Activated CD4-positive, CD25-positive, alpha-beta regulatory T cell (primary cell): ENCODE data around the gene ATF7IP.
"Not testable (repeated sequence)": the region's sequence is repeated elsewhere in the genome, so short reads cannot be mapped to it uniquely, and the experiment has no call there.

Experiments used
- DNase-seq, 4 experiments: peaks; one replicate each; lab custom pipeline; 2025; lab: John Stamatoyannopoulos, UW

ATF7IP gene

DNA sequence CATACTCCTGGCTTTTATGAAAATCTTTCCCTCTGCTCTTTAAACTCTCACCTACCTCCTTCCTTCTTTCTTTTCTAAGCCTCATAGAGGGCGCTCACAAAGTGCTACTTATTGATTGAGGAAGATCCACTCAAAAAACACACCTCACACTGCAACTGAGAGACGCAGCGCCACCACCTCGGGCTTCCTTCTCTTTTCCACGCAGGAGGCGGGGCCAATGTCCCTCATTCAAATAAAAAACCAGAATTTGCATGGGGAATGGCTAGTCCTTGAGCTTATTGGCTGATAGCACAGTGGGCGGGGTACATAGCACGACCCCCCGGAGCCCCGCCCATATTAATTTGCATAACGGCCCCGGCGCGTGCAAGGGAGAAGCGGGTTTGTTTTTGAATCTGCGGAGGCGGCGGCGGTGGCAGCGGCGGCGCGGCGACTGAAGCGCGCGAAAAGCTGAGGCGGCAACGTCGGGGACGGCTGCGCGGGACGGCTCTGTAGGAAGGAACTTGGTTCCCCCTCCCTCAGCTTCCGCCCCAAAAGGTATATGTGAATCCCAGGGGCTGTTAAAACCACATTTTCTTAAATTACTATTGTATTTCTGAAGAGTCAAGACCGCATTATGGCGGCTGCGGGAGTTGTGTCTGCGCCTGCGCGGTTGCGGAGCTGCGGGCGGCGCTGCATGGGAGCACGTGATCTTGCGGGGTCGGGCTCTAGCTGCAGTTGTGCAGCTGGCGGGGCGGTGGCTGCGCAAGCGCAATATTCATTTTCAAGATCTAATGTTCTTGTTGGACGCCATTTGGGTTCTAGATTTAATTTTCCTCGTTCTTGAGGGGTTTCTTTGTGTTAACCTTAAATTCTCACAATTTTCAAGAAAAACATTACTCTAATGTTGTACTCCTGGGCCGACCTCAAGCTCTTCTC is at the start of gene ATF7IP:
TSS of gene ATF7IP (plus strand) at position 389 of the 915 bp plus-strand sequence. CDS start 58,234 bp downstream, outside the sequence.
- DNase-seq, result peak; percentile 82 to 91 (median 90)

- DNase-seq, result no peak
Measured at GRCh38 chr12:14317362-14318146, 47.9 kb upstream of the ATF7IP start.

- not testable (repeated sequence) for DNase-seq
Measured at GRCh38 chr12:14319704-14320427, 45.6 kb upstream of the ATF7IP start.

- DNase-seq, result no peak
Measured at GRCh38 chr12:14322403-14322802, 43.1 kb upstream of the ATF7IP start.

GRCh38 chr12:14325716-14326343 is 39.7 kb upstream of the ATF7IP start:
- no peak for DNase-seq

DNA sequence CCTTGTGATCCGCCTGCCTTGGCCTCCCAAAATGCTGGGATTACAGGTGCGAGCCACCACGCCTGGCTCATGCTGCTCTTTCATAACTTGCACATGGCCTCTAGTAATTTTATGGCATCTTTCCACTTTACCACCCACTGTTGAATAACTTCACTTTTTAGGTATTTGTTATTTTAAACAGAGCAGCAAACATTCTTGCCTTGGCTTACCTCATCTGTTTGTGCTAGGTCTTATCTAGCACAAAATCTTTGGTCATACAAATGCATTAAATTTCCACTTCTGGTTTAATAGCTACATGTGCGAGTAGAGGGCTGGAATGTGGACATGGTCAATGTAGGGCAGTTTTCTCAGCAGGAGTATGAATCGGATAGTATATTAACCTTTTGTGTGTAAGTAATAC is 38.8 kb upstream of the ATF7IP start:
- DNase-seq, result no peak

GRCh38 chr12:14327711-14328110 is 37.8 kb upstream of the ATF7IP start:
- DNase-seq, result no peak

DNA sequence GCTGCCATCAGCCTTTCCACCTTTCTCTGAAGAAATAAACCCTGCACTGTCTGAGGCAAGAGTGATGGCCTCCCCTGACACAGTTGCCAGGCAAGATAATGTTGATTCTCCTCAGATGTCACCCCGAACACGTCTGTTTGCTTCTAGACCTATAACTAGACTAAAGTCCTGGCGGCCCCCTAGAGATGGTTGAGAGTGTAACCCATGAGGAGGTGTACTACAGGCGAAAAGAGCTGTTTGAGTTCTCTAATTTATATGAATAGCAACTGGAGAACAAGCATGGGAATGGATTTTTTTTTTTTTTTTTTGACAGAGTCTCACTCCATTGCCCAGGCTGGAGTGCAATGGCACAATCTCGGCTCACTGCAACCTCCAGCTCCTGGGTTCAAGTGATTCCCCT is 33.0 kb upstream of the ATF7IP start:
- DNase-seq, result no peak

DNA sequence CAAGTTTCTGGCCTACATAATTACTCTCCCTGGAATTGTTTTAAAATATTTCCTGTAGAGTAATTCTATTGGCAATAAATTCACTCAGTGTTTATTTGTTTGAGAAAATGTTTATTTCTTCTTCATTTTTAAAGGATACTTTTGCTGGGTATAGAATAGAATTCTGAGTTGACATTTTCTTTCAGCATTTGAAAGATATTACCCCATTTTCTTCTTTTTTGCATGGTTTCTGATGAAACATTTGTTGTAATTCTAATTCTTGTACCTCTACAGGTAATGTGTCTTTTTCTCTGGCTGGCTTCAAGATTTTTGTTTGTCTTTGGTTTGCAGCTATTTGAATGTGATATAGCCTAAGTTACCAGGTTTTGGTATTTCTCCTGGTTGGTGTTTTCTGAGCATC is 25.1 kb upstream of the ATF7IP start:
- DNase-seq, result no peak

GRCh38 chr12:14351524-14351923 is 14.0 kb upstream of the ATF7IP start:
- not testable (repeated sequence) for DNase-seq

DNA sequence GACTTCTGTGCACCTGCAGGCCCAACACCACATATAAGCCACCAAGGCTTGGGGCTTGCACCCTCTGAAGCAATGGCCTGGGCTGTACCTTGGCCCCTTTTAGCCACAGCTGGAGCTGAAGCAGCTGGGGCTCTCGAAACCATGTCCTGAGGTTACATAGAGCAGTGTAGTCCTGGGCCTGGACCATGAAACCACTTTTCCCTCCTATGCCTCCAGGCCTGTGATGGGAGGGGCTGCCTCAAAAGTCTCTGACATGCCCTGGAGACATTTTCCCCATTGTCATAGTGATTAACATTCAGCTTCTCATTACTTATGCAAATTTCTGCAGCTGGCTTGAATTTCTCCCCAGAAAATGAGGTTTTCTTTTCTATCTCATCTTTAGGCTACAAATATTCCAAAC is 13.4 kb upstream of the ATF7IP start:
- not testable (repeated sequence) for DNase-seq

GRCh38 chr12:14354665-14355064 is 10.8 kb upstream of the ATF7IP start:
- not testable (repeated sequence) for DNase-seq

- DNase-seq, result no peak
Measured at GRCh38 chr12:14356147-14356546, 9.3 kb upstream of the ATF7IP start.

DNA sequence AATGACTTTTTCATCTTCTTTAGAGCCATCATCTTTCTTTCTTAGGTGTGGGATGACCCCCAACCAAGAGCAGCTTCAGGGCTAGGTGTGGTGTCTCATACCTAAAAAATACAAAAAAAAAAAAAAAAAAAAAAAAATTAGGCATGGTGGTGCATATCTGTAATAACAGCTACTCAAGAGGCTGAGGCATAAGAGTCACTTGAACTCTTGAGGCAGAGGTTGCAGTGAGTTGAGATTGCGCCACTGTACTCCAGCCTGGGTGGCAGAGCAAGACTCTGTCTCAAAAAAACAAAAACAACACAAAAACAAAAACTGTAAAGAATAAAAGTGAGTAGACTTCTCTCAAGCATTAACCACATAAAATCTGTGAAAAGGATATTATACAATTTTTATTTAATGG is 8.0 kb upstream of the ATF7IP start:
- DNase-seq, result no peak

GRCh38 chr12:14362352-14362751 is 3.1 kb upstream of the ATF7IP start:
- DNase-seq, result no peak

DNA sequence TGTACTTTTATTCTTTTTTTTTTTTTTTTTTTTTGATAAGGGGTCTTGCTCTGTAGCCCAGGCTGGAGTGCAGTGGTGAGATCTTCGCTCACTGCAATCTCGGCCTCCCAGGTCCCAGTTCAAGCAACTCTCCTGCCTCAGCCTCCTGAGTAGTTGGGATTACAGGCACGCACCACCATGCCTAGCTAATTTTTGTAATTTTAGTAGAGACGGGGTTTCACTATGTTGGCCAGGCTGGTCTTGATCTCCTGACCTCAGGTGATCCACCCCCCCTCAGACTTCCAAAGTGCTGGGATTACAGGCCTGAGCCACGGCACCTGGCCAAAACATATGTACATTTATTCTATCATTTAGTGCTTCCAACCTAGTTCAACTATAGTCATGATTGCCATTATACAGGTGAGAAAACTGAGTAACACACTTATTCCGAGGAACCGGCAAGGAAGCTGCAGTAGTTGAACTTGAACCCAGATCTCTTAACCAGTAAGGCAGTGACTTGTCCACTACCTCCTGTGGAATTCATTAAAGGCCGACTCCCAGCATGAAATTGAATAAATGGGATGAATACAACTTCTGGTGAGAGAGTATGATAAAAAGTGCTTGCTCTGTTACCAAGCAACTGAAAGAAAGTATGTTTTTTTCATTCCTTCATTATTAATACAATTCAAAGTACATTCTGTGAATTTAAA is 755 bp upstream of the ATF7IP start:
- no peak for DNase-seq

DNA sequence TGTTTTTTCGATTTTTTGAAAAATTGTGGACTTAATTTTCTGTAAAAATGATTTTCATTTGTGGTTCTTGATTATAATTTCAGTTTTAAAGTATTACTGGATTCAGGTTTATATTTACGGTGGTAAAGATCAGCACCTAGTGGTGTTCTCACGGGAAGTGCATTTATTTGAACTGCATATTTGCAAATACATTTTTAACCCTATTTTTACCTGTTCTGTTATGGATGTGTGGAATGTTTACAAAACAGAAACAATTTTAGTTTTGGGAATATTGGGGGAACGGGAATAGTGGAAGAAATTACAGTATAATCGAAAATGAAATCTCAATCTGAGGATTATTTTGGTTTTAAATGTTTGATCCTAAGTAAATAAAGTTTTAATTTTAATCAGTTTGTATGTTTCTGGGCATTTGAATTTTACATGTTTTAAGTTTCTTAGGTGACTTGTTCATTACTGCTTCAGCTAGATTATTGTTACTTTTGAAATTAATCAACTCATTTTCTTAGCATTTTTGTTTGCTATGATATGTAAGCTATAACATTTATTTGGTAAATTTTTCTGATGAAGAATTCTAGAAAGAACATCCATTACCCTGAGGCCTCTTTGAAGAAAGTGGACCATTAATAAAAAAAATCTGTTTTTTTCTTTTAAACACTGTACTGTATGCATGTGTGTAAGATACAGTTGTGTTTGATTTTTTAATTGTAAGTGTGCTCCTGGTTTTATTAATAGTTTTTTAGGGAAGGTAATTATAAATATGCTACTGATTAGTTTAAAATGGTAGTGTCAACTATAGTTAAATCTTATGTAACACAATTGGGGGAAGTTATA is 942 bp downstream of the ATF7IP start:
- DNase-seq, result no peak

- DNase-seq, result no peak
Measured at GRCh38 chr12:14367040-14367661, 1.7 kb downstream of the ATF7IP start.

- DNase-seq, result no peak
Measured at GRCh38 chr12:14369311-14369710, 3.8 kb downstream of the ATF7IP start.

DNA sequence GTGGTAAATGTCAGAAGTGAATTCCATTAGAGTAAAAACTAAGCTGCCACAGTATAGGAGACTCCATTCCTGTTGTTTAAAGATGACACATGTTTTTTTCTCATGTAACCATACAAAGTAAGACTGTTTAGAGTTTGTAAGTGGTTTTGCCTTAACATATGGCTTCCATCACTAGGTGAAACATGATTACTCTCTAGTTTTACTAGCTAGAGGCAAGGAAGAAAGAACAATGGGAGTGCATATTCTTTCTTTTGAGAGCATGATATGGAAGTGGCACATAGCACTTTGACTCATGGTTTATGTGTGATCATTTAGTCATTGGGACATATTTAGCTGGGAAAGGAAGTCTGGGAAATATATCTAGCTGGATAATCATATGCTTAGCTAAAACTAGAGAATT is 7.7 kb downstream of the ATF7IP start:
- no peak for DNase-seq
